HEK293 (cell line): ENCODE results near the gene XG.

Source experiments
- CTCF ChIA-PET: fragments of 350-600 bp; formaldehyde crosslinking; extraction: SDS; loops from one replicate; lab custom pipeline; 2021; ENCODE audit warnings: antibody characterized with exemption; lab: Yijun Ruan, JAX
- POLR2A ChIA-PET: fragments of 300-600 bp; formaldehyde crosslinking; extraction: SDS; loops from one replicate; lab custom pipeline; 2020; ENCODE audit warnings: antibody characterized with exemption, inconsistent platforms; lab: Yijun Ruan, JAX
- H3K27ac ChIP-seq: fragments of 200-500 bp; sonication (Bioruptor generic); 2 replicates; pipeline ENCODE4 v1.5.1; 2014; ENCODE audit warnings: low read depth, low read length, control low read depth, inconsistent platforms; ENCODE audit errors: extremely low read depth
- H3K36me3 ChIP-seq, 2 experiments: fragments of 200-500 bp in 1 of 2; sonication (Bioruptor generic) in 1 of 2; 1 replicate in 1 of 2; 2 replicates in 1 of 2; pipeline ENCODE4 v1.5.1; 2014 to 2017; ENCODE audit warnings: inconsistent platforms in 2 of 2, low read length in 2 of 2; ENCODE audit not compliant: control insufficient read depth in 2 of 2, insufficient read depth in 1 of 2
- H3K4me1 ChIP-seq: fragments of 200-500 bp; sonication (Bioruptor generic); 2 replicates; pipeline ENCODE4 v1.5.1; 2014; ENCODE audit warnings: mild to moderate bottlenecking, low read length, inconsistent platforms; ENCODE audit not compliant: control insufficient read depth, insufficient read depth
- H3K4me3 ChIP-seq: 2 replicates; pipeline ENCODE4 v1.5.1; 2011; ENCODE audit warnings: low read depth, mild to moderate bottlenecking, control low read depth, low read length, moderate library complexity
- H3K9me3 ChIP-seq: fragments of 200-500 bp; sonication (Bioruptor generic); 2 replicates; pipeline ENCODE4 v1.5.1; 2014; ENCODE audit warnings: low read depth, low read length, inconsistent platforms; ENCODE audit not compliant: control insufficient read depth, insufficient read depth
- ELK4 ChIP-seq: IDR thresholded peaks from 2 replicates; pipeline ENCODE4 v1.6.1; 2011; ENCODE audit warnings: mild to moderate bottlenecking, low read depth, low read length, borderline replicate concordance
- SP2 ChIP-seq: fragments of 450-650 bp; formaldehyde crosslinking; IDR thresholded peaks from 2 replicates; pipeline ENCODE4 v1.5.1; 2016; ENCODE audit warnings: missing biosample characterization, missing genetic modification characterization
- ZBTB17 ChIP-seq: fragments of 450-650 bp; formaldehyde crosslinking; IDR thresholded peaks from 2 replicates; pipeline ENCODE4 v1.5.1; 2016; ENCODE audit warnings: missing biosample characterization, missing genetic modification characterization
- ZBTB21 ChIP-seq: fragments of 450-650 bp; formaldehyde crosslinking; IDR thresholded peaks from 2 replicates; pipeline ENCODE4 v1.5.1; 2017; ENCODE audit warnings: missing biosample characterization, missing genetic modification characterization
- ZFP41 ChIP-seq: fragments of 450-650 bp; formaldehyde crosslinking; IDR thresholded peaks from 2 replicates; pipeline ENCODE4 v1.5.1; 2016; ENCODE audit warnings: missing biosample characterization, missing genetic modification characterization, borderline replicate concordance
- ZFP69B ChIP-seq: fragments of 450-650 bp; formaldehyde crosslinking; IDR thresholded peaks from 2 replicates; pipeline ENCODE4 v1.5.1; 2016; ENCODE audit warnings: missing biosample characterization, missing genetic modification characterization
- ZNF132 ChIP-seq: fragments of 450-650 bp; formaldehyde crosslinking; IDR thresholded peaks from 2 replicates; pipeline ENCODE4 v1.5.1; 2017; ENCODE audit warnings: missing biosample characterization, missing genetic modification characterization, borderline replicate concordance
- ZNF148 ChIP-seq: fragments of 450-650 bp; formaldehyde crosslinking; IDR thresholded peaks from 2 replicates; pipeline ENCODE4 v1.5.0; 2017; ENCODE audit warnings: missing biosample characterization, missing genetic modification characterization, borderline replicate concordance
- ZNF48 ChIP-seq: fragments of 450-650 bp; formaldehyde crosslinking; IDR thresholded peaks from 2 replicates; pipeline ENCODE4 v1.5.1; 2016; ENCODE audit warnings: missing biosample characterization, missing genetic modification characterization
- ZNF514 ChIP-seq: fragments of 450-650 bp; formaldehyde crosslinking; IDR thresholded peaks from 2 replicates; pipeline ENCODE4 v1.5.1; 2016; ENCODE audit warnings: missing biosample characterization, missing genetic modification characterization
- ZNF580 ChIP-seq: fragments of 450-650 bp; formaldehyde crosslinking; IDR thresholded peaks from 2 replicates; pipeline ENCODE4 v1.5.1; 2016; ENCODE audit warnings: missing biosample characterization, missing genetic modification characterization
- ZNF654 ChIP-seq: fragments of 450-650 bp; formaldehyde crosslinking; IDR thresholded peaks from 2 replicates; pipeline ENCODE4 v1.5.1; 2016; ENCODE audit warnings: low read depth, missing biosample characterization, missing genetic modification characterization
- TF ChIP-seq, protein P1 (sequence below): fragments of 450-650 bp; formaldehyde crosslinking; IDR thresholded peaks from 2 replicates; pipeline ENCODE4 v1.5.1; 2016; ENCODE audit warnings: missing biosample characterization, missing genetic modification characterization
- TF ChIP-seq, protein P2 (sequence below): fragments of 450-650 bp; formaldehyde crosslinking; IDR thresholded peaks from 2 replicates; pipeline ENCODE4 v1.5.1; 2016; ENCODE audit warnings: missing biosample characterization, missing genetic modification characterization
- TF ChIP-seq, protein P3 (sequence below): fragments of 450-650 bp; formaldehyde crosslinking; IDR thresholded peaks from 2 replicates; pipeline ENCODE4 v1.5.1; 2016; ENCODE audit warnings: missing biosample characterization, missing genetic modification characterization

XG gene

DNA sequence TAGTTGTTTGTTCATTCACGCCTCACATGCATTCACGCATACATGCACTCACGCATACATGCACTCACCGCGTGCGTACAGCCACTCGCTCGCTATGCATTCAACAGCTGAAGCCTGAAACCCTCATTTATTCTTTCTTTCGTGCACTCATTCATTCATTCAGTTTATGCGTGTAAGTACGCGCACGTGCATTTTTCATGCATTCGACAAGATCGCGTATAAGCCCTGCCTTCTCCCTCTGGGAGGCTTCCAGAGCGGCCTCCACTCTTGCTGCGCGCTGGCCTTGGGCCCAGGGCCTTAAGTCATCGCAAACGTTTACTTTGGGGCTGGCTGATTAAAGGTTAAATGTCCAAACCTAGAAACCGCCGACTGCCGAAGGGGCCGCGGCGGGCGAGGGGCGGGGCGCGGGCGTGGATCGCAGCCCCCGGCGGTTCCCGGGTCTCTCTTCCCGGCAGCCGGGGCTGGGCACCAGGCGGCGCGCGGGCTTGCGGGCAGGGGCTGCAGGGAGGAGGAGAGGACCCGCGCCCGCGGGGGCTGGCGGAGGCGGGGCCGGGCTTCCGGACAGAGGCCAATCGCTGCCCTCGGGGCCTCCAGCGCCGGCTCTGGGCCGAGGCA is 76.6 kb downstream of the XG start, which contains the start of gene GYG2:
Gene GYG2 (plus strand): TSS at position 587 of the 615 bp plus-strand sequence. CDS start 1,259 bp downstream, outside the sequence.
- Histone ChIP-seq H3K27ac (no peak within 1 kb of the TSS), H3K36me3 (peaks cover 0 to 8% of the 10 kb centered on the region in 2 experiments; a peak in 1 of 3 replicates), H3K4me1 (no peaks in the 10 kb centered on the region)
- CTCF ChIA-PET = no interaction called here
- TF ChIP-seq ELK4 (peak; percentile 89; the same call in 1 of the 2 replicates), ZNF48 (tag by site-specific recombination) (no peak)
- TF ChIP-seq, all 188 proteins: peak for 1
- POLR2A ChIA-PET = no interaction called here
- peak within 1 kb of the TSS; percentile 27 for H3K4me3 ChIP-seq
- no peaks in the 10 kb centered on the region for H3K9me3 ChIP-seq

- Histone ChIP-seq H3K27ac (no peak overlapping the region), H3K36me3 (peaks cover 0 to 11% of the 10 kb centered on the region in 2 experiments; a peak in 1 of 3 replicates), H3K9me3 (no peaks in the 10 kb centered on the region), H3K4me3 (peak overlapping the region; percentile 27), H3K4me1 (no peaks in the 10 kb centered on the region)
- TF ChIP-seq ZFP41 (tag by site-specific recombination) = no peak
- TF ChIP-seq ZBTB17 (tag by site-specific recombination) = no peak
- no peak for TF ChIP-seq ZNF654 (tag by site-specific recombination)
- TF ChIP-seq SP2 (tag by site-specific recombination) = no peak
- TF ChIP-seq ZBTB21 (tag by site-specific recombination) = no peak
- no peak for TF ChIP-seq ZNF132 (tag by site-specific recombination)
- TF ChIP-seq, protein P1, sequence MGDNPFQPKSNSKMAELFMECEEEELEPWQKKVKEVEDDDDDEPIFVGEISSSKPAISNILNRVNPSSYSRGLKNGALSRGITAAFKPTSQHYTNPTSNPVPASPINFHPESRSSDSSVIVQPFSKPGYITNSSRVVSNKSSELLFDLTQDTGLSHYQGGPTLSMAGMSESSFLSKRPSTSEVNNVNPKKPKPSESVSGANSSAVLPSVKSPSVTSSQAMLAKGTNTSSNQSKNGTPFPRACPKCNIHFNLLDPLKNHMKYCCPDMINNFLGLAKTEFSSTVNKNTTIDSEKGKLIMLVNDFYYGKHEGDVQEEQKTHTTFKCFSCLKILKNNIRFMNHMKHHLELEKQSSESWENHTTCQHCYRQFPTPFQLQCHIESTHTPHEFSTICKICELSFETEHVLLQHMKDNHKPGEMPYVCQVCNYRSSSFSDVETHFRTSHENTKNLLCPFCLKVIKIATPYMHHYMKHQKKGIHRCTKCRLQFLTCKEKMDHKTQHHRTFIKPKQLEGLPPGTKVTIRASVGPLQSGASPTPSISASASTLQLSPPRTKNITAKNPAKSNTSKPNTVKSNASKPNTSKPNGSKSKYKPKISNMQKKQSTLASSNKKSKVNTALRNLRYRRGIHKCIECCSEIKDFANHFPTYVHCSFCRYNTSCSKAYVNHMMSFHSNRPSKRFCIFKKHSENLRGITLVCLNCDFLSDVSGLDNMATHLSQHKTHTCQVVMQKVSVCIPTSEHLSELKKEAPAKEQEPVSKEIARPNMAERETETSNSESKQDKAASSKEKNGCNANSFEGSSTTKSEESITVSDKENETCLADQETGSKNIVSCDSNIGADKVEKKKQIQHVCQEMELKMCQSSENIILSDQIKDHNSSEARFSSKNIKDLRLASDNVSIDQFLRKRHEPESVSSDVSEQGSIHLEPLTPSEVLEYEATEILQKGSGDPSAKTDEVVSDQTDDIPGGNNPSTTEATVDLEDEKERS (tag by site-specific recombination) = no peak
- no peak for TF ChIP-seq ZNF580
- no peak for TF ChIP-seq ZNF514 (tag by site-specific recombination)
- TF ChIP-seq, protein P2, sequence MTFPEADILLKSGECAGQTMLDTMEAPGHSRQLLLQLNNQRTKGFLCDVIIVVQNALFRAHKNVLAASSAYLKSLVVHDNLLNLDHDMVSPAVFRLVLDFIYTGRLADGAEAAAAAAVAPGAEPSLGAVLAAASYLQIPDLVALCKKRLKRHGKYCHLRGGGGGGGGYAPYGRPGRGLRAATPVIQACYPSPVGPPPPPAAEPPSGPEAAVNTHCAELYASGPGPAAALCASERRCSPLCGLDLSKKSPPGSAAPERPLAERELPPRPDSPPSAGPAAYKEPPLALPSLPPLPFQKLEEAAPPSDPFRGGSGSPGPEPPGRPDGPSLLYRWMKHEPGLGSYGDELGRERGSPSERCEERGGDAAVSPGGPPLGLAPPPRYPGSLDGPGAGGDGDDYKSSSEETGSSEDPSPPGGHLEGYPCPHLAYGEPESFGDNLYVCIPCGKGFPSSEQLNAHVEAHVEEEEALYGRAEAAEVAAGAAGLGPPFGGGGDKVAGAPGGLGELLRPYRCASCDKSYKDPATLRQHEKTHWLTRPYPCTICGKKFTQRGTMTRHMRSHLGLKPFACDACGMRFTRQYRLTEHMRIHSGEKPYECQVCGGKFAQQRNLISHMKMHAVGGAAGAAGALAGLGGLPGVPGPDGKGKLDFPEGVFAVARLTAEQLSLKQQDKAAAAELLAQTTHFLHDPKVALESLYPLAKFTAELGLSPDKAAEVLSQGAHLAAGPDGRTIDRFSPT = no peak
- ChIA-PET CTCF (no interaction called here), POLR2A (no interaction called here)
Observed at GRCh38 chrX:2828959-2829411, 77.1 kb downstream of the XG start.

DNA sequence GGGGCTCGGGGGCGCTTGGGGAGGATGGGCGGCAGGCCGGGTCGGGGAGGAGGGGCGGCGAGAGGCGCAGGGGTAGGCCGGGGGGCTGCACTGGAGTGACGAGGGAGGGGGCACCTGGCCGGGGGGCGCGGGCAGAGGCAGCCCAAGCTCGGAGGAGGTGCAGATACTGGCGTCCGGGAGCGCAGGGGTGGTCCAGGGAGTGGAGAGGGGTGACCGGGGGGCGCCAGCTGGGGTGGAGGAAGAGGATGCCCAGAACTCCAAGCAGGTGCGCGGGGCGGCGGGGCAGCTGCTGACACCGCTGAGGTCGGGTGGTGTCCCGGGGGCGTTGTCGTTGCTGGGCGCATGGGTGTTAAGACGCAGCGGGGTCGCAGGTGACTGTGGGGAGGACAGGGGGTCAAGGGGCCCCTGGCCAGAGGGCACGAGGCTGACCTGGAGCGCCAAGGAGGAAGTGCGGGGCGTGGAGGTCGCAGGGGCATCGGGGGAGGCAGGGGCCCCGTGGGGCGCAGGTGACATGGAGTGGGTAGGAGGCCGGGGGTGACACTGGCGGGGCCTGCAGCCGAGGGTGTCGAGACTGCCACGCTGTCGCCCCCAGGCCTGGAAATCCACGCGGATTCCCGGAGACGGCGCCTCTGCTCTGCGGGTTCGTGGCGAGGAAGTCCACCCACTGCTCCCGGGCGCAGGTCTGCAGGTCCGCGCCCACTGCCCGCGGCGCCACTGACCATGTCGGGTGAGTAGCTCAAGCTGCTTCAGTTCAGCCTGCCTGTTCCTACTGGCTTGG is 77.8 kb downstream of the XG start:
- H3K4me3 ChIP-seq = peak overlapping the region; percentile 27
- no peaks in the 10 kb centered on the region for H3K4me1 ChIP-seq
- H3K9me3 ChIP-seq = no peaks in the 10 kb centered on the region
- H3K36me3 ChIP-seq = peaks cover 0 to 11% of the 10 kb centered on the region in 2 experiments; a peak in 1 of 3 replicates
- ChIA-PET POLR2A (no interaction called here), CTCF (no interaction called here)
- H3K27ac ChIP-seq = no peak overlapping the region
- TF ChIP-seq, protein P3, sequence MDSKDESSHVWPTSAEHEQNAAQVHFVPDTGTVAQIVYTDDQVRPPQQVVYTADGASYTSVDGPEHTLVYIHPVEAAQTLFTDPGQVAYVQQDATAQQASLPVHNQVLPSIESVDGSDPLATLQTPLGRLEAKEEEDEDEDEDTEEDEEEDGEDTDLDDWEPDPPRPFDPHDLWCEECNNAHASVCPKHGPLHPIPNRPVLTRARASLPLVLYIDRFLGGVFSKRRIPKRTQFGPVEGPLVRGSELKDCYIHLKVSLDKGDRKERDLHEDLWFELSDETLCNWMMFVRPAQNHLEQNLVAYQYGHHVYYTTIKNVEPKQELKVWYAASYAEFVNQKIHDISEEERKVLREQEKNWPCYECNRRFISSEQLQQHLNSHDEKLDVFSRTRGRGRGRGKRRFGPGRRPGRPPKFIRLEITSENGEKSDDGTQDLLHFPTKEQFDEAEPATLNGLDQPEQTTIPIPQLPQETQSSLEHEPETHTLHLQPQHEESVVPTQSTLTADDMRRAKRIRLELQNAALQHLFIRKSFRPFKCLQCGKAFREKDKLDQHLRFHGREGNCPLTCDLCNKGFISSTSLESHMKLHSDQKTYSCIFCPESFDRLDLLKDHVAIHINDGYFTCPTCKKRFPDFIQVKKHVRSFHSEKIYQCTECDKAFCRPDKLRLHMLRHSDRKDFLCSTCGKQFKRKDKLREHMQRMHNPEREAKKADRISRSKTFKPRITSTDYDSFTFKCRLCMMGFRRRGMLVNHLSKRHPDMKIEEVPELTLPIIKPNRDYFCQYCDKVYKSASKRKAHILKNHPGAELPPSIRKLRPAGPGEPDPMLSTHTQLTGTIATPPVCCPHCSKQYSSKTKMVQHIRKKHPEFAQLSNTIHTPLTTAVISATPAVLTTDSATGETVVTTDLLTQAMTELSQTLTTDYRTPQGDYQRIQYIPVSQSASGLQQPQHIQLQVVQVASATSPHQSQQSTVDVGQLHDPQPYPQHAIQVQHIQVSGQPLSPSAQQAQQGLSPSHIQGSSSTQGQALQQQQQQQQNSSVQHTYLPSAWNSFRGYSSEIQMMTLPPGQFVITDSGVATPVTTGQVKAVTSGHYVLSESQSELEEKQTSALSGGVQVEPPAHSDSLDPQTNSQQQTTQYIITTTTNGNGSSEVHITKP = no peak
- no peak for TF ChIP-seq ZNF148 (tag by site-specific recombination)
- TF ChIP-seq ZFP69B (tag by site-specific recombination) = no peak
